Lower leg skin (tissue), 4 donors: ENCODE measurements around the gene MOB1A. TPM values are rescaled to one million over a fixed set of nuclear protein-coding genes. Genes with fewer than 3 reads are reported as not detected.
"Not testable (repeated sequence)": the region's sequence is repeated elsewhere in the genome, so short reads cannot be mapped to it uniquely, and the experiment has no call there.

Source experiments
- DNase-seq, 2 donors: peaks; one replicate each; pipeline ENCODE4 v3.0.0-alpha.2; 2019; ENCODE audit warnings: low spot score in 2 of 2
- H3K4me3 ChIP-seq: fragments of 200-600 bp; sonication (generic); 2 replicates; pipeline ENCODE4 v1.5.1; 2017; ENCODE audit warnings: mild to moderate bottlenecking, low read depth; ENCODE audit not compliant: poor library complexity, severe bottlenecking
- CTCF ChIP-seq, 3 donors: fragments of 450-650 bp; IDR thresholded peaks; one replicate each; pipeline ENCODE4 v1.5.1; 2016; ENCODE audit warnings: antibody characterized with exemption in 3 of 3, mild to moderate bottlenecking in 3 of 3, moderate library complexity in 2 of 3
- POLR2A ChIP-seq, 2 donors: fragments of 450-650 bp; IDR thresholded peaks; one replicate each; pipeline ENCODE4 v1.6.1; 2016 to 2017; ENCODE audit warnings: antibody characterized with exemption in 2 of 2, mild to moderate bottlenecking in 1 of 2, moderate library complexity in 1 of 2
- WGBS, 2 donors: methylation state at CpG; one replicate each; pipeline ENCODE4 v1.1.5; 2018; 5-methylcytosine and 5-hydroxymethylcytosine counted together
- intact Hi-C: fragments of 100-400 bp; cut with DNase I; formaldehyde crosslinking; loops from one replicate; pipeline ENCODE4 v1.15.0; 2023; ENCODE audit warnings: low total_unique reads
- total RNA-seq, 4 donors: library from RNA; depleted of rRNA; stranded (reverse); fragments of >200 nt; gene quantifications; one replicate each; pipeline ENCODE4 v1.1.0, GENCODE V29; 2016

Gene MOB1A
- total RNA-seq, 4 donors from 2014 or later: 62.7 to 90.8 (median 76.6) TPM

- TF ChIP-seq POLR2A (IDR thresholded peaks at IDR 0.05) (no peak), CTCF (IDR thresholded peaks at IDR 0.05) (no peak)
- no peak for DNase-seq
- intact Hi-C loops: no loop called here
- 54 to 69% methylated on average over 41 of the region's 41 CpGs for WGBS, 2 donors
- no peak overlapping the region for H3K4me3 ChIP-seq
These were observed 48.3 kb downstream of the MOB1A start for GRCh38 chr2:74130211-74130995.

GRCh38 chr2:74128206-74128605, 50.5 kb downstream of the MOB1A start:
- TF ChIP-seq CTCF (IDR thresholded peaks at IDR 0.05): no peak
- no peak for TF ChIP-seq POLR2A (IDR thresholded peaks at IDR 0.05)
- 87% methylated on average over 3 of the region's 3 CpGs for WGBS, 2 donors
- no peak overlapping the region for H3K4me3 ChIP-seq
- intact Hi-C loops: no loop called here
- DNase-seq: no peak

GRCh38 chr2:74123955-74124354, 54.7 kb downstream of the MOB1A start:
- intact Hi-C loops, DNase-seq, H3K4me3 ChIP-seq: not testable (repeated sequence)
- WGBS, 2 donors: 92 to 94% methylated on average over 6 to 13 of the region's 29 CpGs

GRCh38 chr2:74121846-74122245, 56.8 kb downstream of the MOB1A start:
- 89 to 94% methylated on average over 1 of the region's 1 CpG for WGBS, 2 donors
- intact Hi-C loops, H3K4me3 ChIP-seq, DNase-seq: not testable (repeated sequence)

- intact Hi-C loops: no loop called here
- H3K4me3 ChIP-seq: peak overlapping the region; percentile 50
- DNase-seq: peak; percentile 71 to 95
- 2 to 9% methylated on average over 18 to 29 of the region's 59 CpGs for WGBS, 2 donors
- no peak for TF ChIP-seq CTCF (IDR thresholded peaks at IDR 0.05)
- TF ChIP-seq POLR2A (IDR thresholded peaks at IDR 0.05): no peak
These were observed 58.5 kb downstream of the MOB1A start for GRCh38 chr2:74119912-74120825.

GRCh38 chr2:74119339-74119738, 59.3 kb downstream of the MOB1A start:
- TF ChIP-seq POLR2A (IDR thresholded peaks at IDR 0.05) (no peak), CTCF (IDR thresholded peaks at IDR 0.05) (no peak)
- H3K4me3 ChIP-seq: no peak overlapping the region
- DNase-seq: no peak
- intact Hi-C loops: no loop called here
